Stimulated activated naive CD8-positive, alpha-beta T cell treated with anti-CD3 and anti-CD28 coated beads, Interleukin-15, Interleukin-2, amounts not matched to agents 100 U/mL and 50 U/mL, for 24 hours (primary cell): ENCODE data around the gene BTBD6.

Source experiments
- ATAC-seq: fragments of 150-1000 bp; cut with Tn5 transposase; one replicate; pipeline ENCODE4 v1.10.0; 2021
- DNase-seq: peaks from one replicate; pipeline ENCODE4 v3.0.0; 2021

The BTBD6 gene

DNA sequence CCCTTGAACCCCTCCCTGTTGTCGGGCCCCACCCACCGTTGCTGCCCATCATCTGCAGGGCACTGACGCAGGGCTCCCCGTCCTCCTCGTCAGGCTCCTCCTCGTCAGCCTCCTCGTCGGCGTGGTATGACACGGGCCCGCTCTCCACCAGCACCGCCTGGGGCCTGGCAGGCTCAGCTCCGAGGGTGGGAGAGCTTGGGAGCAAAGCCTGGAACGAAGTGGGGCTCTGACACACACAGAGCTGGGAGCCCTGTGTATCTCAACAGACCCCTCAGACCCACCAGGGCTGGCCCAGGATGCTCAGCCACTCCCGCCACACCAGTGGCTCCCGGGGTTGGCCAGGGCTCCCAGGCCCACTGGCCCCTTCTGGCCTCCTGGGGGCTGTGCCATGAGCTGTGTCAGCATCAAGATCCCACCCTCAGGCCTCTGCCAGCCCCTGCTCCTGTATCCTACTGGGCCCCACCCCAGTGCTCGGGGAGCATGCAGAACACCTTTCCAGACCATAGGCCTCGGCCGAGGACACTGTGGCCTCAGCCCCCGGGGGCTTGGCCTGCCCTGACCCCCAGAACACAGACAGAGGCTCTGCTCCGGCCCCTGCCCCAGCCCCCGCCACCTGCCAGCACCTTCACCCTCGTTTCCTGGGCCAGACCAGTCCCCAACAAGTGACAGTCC, 37.1 kb upstream of the BTBD6 start:
- ATAC-seq (no peak), DNase-seq (no peak)

DNA sequence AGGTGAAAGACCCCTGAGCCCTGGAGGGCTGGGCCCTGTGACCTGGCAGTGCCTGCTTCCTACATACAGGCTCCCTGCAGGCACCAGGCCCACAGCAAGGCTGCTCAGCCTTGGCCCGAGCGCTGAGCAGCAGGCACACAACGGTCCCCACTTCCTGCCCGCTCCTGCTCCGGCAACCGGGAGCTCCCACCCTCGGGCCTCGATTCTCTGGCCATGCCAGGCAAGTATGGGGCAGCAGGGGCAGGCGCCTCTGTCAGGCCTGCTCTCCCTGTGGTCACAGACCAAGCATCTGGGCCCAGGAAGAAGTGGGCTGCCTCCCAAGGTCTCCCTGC, 36.6 kb upstream of the BTBD6 start:
- ATAC-seq (no peak), DNase-seq (no peak)

DNA sequence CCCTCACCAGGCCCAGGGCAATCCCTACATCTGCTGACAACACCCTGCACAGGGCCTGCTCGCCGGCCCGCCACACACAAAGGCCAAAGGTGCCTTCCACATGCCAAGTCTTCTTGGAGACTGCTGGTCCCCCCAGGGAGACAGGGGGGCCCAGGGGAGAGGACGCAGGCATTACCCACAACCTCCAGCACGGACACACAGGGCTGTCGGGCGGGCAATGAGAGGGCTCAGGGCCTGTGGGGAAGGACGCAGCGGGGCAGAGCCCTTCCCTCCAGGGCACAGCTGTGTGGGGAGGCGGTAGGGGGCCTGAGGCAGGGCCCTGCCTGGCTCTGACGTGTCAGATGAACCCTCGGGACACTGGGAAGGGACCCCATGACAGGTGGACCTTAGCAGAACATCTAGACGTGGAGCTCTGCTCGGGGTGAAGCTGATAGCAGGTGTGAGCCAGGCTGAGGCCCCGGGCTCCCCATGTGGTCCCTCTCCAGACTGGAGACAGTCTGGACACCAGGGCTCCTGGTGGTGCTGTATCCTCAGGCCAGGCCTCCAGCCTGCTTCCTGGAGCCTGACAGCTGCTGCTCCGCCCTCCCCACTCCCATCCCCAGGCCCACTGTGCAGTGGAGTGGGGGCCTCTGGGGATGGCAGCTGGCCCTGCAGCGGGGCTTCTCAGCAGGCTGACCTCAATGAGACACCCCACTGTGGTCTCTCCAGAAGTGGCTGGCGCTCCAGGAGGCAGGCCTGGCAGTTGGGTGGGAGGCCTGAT, 35.6 kb upstream of the BTBD6 start:
- no peak for DNase-seq
- ATAC-seq: no peak

GRCh38 chr14:105213361-105213760, 35.0 kb upstream of the BTBD6 start:
- no peak for ATAC-seq
- no peak for DNase-seq

DNA sequence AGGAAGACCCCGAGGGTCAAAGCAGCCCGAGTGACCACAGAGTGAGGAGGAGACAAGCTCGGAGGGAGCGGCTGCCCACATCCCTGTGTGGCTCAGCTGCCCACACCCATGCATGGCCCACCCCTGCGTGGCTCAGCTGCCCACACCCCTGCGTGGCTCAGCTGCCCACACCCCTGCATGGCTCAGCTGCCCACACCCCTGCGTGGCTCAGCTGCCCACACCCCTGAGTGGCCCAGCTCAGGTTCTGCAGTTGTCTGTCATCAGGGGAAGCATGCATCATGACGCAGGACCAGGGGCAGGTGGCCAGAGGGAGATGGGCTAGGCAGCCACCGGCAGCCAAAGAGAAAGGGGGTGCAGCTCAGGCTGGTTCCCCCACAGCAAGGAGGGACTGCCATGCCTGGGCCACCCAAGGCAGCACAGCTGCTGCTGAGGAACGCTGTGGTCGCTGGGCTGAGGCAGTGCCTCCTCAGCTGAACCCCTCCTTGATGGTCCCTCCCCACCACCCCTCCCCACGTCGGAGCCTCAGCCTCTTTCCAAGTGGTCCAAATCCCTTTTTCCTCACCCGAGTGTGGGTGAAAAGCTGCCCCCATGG, 33.9 kb upstream of the BTBD6 start:
- no peak for DNase-seq
- ATAC-seq: no peak

DNA sequence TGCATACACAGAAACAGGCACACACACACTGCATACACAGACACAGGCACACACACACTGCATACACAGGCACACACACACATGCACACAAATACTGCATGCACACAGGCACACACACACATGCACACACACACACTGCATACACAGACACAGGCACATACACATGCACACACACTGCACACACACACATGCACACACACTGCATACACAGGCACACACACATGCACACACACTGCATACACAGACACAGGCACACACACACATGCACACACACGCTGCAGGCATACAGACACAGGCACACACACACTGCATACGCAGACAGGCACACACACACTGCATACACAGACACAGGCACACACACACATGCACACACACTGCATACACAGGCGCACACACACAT, 32.7 kb upstream of the BTBD6 start:
- DNase-seq (no peak), ATAC-seq (no peak)

- no peak for ATAC-seq
- DNase-seq: no peak
These were observed 31.7 kb upstream of the BTBD6 start for GRCh38 chr14:105216490-105217247.

DNA sequence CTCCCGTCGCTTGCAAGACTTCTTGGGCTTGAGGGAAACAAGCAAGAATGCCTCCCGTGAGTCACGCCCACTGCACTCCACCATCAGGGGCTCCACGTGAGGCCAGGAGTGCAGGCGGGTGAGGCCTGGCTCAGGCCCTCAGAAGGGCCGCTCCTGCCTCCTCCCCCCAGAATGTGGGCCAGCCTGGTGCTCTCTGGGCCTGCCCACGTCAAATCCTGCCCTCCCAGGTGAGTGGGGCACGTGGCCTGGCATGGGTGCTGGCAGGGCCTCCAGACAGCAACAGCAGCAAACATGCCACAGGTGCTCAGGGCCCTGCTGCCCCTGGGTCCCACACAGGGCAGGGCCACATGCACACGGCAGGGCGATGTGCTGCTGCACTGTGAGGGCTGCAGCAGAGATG, 30.6 kb upstream of the BTBD6 start:
- DNase-seq (no peak), ATAC-seq (no peak)

- ATAC-seq: no peak
- DNase-seq: no peak
These were observed 29.7 kb upstream of the BTBD6 start for GRCh38 chr14:105218611-105219010.

GRCh38 chr14:105219043-105219612, 29.2 kb upstream of the BTBD6 start:
- ATAC-seq (no peak), DNase-seq (no peak)

- DNase-seq: no peak
- ATAC-seq: no peak
These were observed 28.6 kb upstream of the BTBD6 start for GRCh38 chr14:105219753-105220152.

- no peak for DNase-seq
- no peak for ATAC-seq
These were observed 27.4 kb upstream of the BTBD6 start for GRCh38 chr14:105220699-105221597.

DNA sequence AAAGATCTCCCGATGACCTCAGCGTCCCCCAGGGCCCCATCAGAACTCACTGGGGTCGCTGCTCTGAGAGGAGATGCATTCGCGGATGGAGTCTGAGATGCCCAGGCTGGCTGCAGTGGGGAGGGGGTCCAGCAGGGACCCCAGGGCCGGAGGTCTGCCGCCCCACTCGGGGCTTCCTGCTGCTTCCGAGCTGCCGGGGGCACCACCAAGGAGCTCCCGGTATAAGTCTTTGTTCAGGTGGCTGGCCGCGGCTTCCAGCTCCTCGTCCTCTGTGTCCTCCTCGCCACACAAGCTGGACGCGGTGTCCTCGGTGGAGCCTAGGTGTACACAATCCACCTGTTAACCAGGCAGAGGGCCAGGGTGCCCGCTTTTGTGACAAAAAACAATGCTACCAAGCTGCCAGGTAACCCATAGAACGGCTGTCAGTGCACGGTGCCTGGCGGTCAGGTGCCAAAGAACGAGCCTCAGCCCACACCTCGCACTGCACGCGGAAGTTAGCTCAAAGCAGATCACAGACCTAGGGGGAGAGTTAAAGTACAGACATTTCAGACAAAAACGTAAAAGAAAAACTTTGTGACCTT, 26.6 kb upstream of the BTBD6 start:
- no peak for ATAC-seq
- DNase-seq: no peak

- DNase-seq: no peak
- ATAC-seq: no peak
These were observed 25.1 kb upstream of the BTBD6 start for GRCh38 chr14:105223260-105223659.

DNA sequence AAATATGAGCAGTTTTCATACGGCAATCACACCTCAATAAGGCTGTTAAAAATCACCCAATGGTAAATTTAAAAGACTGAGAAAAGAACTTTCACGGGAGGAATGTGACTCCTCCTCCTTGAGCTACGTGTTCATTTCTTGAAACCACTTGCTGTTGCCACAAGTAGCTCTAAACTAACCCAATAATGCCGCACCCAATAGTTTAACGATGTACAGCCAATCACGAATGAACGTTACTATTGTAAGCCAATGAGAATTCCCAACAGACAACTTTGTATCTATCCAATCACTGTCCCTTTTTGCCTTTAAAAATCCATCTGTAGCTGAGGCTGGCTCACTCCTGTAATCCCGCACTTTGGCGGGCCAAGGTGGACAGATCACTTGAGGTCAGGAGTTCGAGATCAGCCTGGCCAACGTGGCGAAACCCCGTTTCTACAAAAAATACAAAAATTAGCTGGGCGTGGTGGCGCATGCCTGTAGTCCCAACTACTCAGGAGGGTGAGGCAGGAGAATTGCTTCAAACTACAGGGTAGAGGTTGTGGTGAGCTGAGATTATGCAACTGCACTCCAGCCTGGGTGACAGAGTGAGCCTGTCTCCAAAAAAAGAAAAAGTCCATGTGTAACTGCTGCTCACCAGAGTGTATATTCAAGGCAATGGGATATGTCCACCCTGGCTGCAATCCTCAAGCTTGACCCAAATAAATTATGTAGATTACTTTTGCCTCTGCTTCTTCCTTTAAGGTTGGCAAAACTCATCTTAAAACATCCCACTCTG, 24.4 kb upstream of the BTBD6 start:
- DNase-seq (no peak), ATAC-seq (no peak)

- ATAC-seq (no peak), DNase-seq (no peak)
These were observed 23.3 kb upstream of the BTBD6 start for GRCh38 chr14:105224845-105225570.

DNA sequence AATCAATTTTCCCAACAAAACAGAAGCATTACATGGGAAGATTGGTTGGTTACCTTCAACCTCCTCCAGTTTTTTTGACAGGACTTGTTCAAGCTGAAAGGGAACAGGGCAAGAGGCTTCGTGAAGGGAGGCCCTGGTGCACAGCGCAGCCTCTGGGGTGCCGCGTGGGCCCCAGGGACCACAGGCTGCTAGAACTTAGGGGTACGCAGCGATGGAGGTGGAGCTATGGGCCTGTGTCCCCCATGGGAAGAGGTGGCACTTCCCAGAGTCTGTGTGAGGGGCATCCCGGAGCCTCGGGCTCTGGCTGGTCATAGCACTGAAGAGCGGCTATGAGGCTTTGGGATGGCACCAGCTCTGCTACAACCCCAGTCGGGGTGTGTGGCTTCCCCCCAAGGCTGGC, 22.1 kb upstream of the BTBD6 start:
- DNase-seq (no peak), ATAC-seq (no peak)

- DNase-seq: no peak
- ATAC-seq: no peak
These were observed 21.0 kb upstream of the BTBD6 start for GRCh38 chr14:105227346-105227745.

- DNase-seq (no peak), ATAC-seq (no peak)
These were observed 19.8 kb upstream of the BTBD6 start for GRCh38 chr14:105228562-105228961.
